NCI-H2081 treated with DMSO at 0.1 percent for 48 hours (cell line): ENCODE data around the gene CACNA2D2.
"Not testable (repeated sequence)": the region's sequence is repeated elsewhere in the genome, so short reads cannot be mapped to it uniquely, and the experiment has no call there.

Experiments
- DNase-seq: peaks from one replicate; lab custom pipeline; 2025; lab: John Stamatoyannopoulos, UW

CACNA2D2 gene

DNA sequence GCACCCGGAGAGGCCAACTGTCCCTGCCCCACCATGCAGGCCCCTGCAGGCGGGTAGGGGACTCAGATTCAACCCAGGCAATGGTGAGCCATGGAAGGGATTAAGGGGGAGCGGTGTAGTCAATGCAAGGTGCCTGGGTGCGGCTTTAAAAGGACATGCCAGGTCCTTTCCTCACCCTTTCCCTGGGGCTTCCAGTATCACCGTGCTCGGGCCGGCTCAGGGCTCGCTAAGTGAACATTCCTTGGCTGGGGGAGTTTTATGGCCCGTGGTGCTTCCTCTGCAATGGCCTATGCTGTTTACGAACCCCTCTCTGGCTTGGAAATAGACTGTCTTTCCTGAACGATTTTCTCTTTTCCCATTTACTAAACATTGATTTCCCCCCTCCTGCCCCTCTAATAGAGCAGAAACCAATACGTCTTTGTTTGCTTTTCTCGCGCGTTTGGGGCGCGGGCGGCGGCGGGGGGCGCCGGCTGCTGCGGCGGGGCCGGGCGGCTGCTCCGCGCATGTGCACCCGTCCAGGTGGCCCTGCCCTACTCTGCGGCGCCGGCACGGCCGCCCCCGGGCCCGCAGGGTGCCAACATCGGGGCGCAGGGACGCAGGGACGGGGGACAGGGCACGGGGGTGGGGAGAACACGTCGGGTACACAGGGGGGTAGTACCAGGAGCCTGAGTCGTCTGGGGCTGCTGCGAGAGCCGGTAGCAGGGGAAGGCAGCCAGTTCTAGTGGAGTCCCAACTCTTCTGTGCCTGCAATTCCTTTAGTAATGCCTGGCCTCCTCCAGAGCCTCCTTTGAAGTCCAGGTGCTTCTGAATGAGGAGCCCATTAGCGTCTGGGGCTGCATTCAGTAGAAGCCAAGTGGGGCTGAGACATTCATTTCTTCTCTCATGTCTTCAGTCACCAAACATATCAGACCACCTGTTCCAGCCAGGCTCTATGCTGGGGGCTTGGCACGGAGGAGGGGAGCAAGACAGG lies 26.9 kb upstream of the CACNA2D2 start:
- DNase-seq = no peak

DNA sequence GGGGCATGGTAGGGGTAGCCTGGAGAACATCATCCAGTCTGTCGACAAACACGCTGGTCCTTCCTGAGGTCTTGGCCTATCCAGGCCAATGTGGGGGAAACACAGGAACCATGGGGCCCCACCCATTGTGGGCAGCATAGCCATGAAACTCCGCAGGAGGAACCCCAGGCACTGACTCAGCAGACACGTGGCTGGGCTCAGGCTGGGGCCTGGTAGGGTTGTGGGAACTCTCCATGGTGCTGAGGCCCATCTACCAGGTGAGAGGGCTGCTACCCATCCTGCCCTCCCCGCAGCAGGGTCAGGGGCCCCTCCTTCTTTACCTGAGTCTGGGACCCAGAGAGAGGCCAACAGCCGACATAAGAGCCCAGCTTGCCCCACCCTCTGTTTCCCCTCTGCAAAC lies 22.6 kb upstream of the CACNA2D2 start:
- DNase-seq = no peak

DNA sequence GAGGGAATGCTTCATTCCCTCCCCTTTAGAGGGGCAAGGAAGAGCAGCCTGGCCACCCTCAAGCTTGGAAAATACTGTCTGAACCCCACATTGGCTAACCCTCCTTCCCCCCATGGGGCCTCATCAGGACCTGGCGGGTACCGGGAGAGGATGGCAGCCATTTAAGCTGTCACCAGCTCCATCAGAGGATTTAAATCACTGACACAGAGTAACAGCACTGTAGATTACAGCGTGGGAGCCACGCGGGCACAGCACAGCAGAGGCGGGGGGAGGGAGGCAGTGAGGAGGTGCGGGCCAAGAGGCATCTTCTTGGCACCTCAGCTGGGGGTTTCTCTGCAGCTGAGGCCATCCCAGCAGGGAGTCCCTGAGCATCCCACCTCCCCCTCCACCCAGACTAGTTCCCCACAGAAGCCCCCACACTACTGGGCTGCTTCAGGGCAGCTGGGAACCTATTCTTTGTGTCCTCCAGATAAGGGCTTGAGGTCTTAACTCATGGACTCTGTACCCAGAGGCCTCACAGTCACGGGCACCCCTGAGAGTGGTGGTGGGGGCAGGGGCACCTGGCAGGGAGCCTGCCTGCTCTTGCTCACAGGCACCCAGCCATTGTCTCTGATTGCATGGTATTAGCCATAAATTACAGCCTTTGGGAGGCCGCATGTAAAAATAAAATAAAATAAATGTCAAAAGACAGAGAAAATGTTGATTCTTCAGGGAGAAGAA lies 21.9 kb upstream of the CACNA2D2 start:
- DNase-seq = no peak

DNA sequence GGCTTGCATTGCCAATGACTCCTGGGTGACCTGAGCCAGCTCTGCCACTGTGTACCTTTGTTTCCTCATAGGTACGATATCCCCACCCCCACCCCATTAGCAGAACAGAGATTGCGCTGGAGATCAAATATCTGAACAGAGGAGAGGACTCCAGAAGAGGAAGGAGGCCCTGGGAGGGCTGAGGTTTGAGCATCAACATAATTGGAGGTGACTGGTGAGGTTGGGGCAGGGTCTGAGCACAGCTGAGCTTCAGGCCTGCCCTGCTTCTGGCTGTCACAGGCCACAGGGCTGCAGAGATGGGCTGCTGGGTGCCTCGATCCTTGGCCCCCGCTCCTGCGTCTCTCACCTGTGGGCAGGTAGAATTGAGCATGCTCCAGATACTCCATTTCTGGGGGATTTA lies 21.3 kb upstream of the CACNA2D2 start:
- DNase-seq = no peak

DNA sequence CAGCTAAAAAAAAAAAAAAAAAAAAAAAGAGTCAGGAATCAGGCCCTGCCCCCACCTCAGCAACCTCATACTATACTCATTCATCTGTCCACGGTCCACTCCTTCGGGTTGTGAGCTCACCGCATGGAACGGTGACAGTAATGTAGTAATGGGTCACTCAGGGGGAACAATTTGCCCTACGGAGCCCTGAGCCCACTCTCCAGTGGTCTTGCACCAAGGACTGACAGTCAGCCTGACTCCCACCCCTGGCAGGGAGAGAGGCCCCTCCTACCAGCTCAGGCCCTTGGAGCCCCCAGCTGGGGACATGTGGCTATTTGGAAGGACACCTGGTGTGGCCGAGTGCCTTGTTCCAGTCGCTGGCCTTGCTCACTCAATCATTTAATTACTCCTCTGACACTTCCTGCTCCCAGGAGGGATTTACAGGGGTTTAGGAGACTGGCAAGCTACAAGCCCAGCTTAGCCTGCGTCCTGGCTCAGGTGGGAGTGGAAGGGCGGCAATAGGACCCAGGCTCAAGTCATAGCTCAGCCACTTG lies 19.9 kb upstream of the CACNA2D2 start:
- DNase-seq = no peak

DNA sequence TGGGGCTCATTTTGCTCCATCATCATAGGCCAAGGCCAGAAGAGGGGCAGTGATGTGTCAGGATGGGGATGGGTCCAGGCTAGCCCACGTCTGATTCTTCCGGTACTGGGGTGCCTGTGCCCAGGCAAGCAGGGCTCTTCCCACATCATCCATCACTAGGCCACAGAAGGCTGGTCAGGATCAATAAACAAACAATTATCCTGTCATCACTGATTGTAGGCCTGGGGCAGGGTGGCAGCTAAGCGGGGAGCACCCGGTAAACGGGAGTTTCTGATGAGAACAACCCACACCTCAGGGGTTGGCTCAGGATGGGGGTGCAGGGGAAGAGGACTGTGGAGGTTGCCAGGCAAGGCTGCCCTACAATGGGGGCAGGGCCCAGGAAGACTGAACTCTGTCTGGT lies 18.1 kb upstream of the CACNA2D2 start:
- DNase-seq = no peak

DNA sequence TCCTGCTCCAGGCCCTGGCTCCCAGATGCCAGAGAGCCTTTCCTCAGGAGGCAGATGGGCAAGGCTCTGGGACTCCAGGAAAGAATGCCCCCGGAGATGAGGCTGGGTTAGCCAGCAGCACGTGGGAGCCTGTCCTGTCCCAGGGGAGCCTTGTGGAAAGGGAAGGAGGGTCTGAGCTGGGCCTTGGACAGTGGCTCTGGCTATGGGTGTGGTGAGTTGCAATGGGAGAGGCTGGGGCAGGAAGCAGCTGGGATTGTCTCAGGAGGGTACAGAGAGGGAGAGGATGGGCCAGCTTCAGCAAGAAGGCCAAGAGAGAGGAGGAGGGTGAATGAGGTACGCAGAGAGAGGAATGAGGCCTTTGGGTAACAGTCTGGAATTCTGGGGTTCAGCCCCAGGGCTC lies 17.4 kb upstream of the CACNA2D2 start:
- DNase-seq = no peak

DNA sequence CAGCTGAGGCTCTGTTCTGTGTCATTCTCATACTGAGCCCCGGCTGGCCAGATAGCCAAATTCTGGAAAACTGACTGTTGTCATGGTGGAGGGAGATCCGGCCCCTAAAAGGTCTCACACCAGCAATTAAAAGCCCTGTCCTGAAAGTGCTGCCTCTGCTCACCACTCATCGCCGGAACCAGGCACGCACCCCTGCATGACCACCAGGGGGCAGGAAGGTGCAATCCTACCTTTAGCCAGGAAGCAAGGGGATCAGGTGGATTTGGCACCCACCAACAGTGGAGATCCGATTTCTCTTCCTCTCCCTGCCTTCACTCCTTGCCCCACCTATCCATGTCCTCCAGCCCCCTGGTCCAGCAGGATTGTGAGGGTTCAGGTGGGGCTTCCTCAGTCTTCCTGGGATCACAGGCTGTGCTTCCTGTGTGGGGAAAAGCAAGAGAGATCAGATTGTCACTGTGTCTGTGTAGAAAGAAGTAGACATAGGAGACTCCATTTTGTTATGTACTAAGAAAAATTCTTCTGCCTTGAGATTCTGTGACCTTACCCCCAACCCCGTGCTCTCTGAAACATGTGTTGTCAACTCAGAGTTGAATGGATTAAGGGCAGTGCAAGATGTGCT lies 16.1 kb upstream of the CACNA2D2 start:
- DNase-seq = no peak

DNA sequence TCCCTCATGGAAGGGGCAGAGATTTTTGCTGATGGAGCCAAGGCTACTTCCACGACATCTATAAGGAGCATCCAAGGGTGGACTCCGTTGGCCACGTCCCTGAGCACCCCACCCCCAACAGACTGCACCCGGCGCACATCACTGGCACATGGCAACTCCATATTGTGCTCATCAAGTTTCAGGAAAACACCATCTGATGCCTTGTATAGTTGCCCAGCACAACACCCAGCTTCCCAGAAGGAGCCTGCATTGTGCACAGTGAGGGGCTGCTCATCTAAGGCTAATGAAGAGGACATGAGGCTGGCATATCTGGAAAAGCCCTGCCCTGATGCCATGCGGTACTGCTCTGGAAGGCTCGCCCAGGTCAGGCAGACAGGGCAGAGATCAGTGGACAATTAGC lies 15.0 kb upstream of the CACNA2D2 start:
- no peak for DNase-seq

DNA sequence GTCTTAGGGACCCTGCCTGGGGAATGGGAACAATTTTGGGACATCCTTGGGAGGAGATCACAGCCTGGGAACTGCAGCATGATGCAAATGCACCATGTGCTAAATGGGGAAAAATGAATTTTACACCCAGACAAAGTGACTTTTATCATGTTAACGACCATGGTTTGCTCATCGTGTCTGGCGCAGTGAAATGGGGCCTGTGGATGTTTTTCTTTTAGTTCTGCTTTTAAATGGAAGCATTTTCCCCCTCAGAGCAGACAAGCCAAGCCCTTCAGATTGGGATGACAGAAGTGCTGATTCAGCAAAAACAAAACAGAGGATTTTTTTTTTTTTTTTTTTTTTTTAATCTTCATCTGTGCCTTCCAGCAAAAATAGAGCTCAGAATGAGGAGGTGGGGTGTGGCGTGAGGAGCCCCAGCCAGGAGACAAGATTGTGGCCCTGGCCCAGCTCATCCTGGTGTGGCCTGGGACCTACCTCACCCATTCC lies 14.3 kb upstream of the CACNA2D2 start:
- DNase-seq = no peak

DNA sequence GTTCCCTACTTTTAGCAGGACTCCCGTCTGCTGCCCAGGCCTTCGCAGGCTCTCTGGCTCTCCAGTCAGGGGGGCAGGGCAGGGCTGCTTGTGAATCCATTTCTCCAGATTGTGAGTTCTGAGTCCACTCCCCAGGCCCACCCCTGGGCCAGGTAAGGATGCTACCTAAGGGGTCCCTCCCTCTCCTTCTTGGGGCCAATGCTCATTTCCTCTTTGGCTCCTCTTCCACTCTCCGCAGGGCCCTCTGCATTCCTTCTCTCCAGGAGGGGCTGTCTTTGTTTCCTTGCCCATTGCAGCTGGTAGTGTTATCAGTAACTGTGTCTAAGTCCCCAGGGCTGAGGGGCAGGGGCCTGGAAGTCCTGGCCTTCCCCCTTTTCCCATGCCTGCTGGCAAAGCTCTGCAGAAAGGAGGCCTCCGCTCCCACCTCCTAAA lies 13.0 kb upstream of the CACNA2D2 start:
- no peak for DNase-seq

DNA sequence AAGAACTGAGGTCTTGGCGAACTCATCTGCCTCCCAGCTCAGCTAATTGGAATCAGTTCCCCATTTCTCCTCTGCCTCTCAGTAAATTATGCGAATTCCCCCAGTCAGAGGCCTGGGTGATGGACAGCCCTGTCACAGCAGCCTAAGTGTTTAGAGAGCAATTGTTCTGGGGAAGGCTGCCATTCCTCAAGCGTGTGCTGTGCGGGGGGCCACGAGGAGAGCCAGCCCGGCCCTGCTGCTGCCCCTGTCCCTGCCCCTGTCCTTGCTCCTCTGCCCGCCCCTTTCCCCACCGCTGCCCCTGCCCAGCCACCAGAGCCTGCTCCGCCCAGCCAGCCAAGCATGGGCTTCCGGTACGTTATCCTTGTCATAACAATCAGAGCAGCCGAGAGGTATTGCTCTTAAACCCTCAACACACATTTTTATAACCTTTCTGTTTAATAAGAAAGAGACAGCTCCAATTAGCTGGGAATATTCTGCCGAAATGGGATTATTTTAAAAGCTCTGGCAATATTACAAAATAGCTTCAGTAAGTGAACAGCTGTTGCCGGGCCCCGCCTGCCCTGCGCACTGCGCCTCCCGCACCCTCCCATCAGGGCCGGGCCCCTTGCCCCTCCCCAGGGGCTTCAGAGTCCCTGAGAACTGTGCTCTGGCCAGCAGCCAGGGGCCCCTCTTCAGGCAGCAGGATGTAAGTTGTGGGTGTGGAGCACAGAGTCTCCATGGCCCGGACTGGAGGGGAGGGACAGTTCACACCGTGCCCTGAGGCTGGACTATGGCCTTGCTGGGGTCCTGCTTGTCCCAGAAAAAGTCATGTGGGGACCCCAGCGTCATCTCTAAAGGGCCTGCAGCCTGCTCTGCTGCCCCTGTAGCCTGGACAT lies 12.4 kb upstream of the CACNA2D2 start:
- DNase-seq = no peak

DNA sequence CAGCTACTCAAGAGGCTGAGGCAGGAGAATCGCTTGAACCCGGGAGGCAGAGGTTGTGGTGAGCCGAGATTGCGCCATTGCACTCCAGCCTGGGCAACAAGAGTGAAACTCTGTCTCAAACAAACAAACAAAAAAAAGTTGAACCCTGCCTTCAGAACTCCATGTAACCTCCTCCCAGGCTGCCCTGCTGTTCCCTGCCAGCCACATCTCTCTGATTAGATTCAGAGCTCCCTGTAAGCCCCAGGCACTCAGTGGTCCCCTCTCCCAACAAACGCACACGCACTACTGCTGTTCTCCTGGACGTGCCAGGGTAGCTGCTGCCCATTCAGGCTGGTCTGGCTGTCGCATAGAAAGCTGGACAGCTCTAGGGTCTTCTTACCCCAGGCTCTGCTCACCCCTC lies 9.5 kb upstream of the CACNA2D2 start:
- not testable (repeated sequence) for DNase-seq

DNA sequence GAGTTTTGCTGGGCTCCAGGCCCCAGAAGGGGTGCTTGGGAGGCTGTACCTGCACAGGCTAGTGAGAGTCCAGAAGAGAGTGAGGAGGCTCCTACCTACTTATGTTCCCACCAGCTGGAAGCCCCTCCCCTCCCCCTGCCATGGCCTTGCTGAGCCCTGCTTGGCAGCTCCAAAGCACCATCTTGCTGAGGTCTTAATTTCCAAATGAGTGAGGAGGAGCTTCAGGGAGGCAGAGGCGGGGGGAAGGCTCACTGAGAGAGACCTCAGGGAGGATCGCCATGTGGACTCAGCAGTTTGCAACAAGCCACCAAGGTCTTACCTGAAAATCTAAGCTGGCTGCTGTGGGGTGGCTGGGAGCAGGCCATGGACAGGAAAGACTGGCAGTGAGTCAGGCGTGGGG lies 8.7 kb upstream of the CACNA2D2 start:
- DNase-seq = no peak

DNA sequence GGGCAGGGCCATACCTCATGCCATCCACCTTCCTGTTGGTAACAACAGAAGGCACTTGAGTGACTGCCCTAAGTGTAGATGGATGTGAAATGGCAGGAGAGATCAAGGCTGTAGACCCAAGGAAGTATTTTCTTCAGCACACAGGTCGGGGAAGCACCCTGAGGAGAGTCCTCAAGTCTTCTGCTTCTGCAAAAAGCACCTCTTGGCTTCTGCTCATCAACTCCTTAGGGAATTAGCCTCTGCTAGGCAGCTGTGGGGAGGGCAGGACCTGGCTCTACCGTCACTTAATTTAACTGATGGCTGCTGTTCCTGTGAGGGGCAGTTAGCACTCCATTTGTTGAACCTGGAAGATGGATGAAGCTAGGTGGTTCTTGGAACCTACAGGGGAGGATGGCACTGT lies 6.9 kb upstream of the CACNA2D2 start:
- no peak for DNase-seq

DNA sequence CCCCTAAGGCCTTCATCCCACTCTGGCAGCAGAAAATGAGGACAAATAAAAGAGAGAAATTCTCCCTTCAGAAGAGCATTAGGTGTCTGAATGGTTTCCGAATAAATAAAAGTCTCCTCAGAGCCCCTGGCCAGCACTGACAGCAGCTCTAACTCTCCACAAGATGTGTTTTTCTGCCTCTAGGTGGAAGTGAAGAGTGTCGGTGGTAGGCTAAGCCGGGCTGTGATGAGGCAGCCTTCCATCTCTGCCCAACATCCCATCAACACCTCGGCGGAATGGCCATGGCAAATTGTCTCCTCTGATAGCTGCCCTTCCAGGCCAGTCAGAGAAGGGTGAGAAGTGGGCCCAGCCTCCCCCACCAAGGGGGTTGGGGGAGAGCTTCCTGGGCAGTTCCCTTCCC lies 6.3 kb upstream of the CACNA2D2 start:
- DNase-seq = no peak

DNA sequence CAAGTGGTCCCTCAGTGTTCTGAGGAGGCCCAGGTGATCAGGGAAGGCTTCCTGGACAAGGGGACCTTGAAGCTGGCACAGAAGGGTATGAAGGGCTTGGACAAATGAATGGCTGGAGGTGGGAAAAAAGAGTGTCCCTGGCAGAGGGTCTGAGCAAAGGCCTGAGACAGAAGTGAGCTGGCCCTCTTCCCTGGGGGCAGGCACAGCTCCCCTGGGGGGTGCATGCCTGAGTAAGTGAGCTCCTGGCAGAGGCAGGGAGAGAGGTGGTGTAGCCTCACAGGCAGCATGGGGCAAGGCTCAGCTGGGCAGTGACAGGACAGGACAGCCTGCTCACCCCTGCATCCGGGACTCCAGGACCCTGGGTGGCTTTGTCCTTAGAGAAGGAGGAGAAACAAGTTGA lies 5.4 kb upstream of the CACNA2D2 start:
- no peak for DNase-seq

DNA sequence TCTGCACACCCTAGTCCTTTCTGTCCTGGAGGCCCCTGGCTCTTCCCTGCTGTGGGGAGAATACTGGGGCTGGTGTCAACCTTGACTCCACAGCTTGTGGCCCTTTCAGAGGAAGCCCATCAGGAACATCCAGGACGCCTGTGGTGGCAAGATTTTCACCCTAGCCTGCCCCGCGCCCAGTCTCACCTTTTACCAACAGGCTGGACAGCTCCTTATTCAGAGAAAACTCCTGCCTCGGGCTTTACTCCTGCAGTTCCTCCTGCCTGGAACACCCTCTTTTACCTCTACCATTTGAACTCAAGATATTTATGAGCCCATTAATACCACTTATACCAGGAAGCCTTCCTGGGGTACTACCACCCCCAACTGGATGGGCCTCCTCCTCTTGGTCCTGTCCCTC lies 2.7 kb upstream of the CACNA2D2 start:
- DNase-seq = no peak

DNA sequence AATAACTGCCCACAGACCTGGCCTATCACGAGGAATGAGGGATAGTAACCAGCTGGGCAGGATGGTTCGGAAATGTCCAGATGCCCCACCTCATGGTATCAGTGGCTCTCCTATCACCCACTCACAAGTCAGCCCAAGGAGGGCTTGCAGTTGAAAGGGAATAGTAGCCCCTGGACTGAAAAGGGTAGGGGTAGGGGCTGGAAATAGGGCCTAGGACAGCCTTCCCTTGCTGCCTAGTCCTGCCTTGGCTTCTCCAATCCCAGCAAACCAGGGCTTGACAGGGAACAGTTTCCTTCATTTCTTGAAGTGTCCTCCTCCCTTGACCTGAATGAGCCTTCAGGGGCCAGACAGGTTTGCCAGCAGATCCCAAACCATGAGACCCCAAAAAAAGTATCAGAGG lies 1.2 kb upstream of the CACNA2D2 start:
- no peak for DNase-seq

DNA sequence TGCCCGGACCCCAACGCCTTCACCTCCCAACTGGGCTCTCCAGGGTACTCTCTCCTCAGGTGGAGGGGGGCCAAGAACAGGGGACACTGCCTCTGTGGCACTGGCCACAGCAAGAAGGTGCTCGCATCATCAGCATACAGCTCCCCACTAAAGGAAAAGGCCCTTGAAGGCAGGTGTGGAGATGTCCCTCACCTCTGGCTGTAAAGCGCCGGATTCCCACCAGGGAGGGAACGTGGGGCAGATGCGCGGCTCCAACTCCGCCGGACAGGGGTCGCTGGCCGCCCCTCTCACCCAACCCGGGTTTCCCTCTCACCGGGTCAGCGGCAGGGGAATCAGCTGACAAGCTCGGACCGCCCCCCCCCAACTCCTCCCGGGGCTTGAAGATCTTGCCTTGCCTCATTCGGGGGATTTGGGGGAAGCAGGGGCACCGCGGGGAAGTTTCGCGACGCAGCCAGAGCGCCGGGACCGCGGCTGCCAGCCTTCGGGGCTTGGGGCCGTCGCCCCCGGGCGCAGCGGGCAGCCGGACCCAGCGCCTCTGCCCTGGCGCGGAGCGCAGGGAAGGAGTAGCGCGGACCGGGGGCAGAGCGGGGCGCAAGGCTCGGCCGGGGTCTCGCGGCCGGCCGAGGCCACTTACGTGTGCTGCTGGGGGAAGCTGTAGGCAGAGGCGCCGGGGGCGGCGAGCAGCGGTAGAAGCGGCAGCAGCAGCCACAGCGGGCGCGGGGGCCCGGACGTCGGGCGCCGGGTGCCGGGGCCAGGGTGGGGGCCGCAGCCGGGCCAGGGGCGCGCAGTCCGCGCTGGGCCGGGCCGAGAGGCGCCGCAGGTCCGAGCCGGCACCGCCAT lies 630 bp downstream of the CACNA2D2 start:
- DNase-seq = no peak

DNA sequence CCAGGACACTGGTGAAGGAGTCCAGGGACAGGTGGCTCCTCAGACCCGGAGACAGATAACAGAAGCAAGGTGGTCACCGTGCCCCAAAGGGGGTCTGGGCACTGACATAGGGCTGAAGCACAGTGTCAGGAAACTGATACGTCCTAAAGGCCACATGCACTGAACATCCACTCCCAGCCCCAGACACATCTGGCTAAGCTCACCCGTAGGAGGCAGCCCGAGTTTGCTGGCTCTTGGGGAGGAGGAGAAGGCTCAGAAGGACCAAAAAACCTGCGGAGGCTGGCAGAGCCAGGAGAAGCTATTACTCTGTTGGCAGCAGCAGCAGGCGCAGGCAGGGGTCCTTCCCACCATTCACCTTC lies 1.2 kb downstream of the CACNA2D2 start:
- no peak for DNase-seq
